Measurements from ENCODE around the gene GREB1.

GRCh38 chr2:11528228-11528627, 5.6 kb upstream of the GREB1 start:
- TF ChIP-seq CTCF (conservative IDR thresholded peaks at IDR 0.05; ENCODE audit: low read depth in 2 of 2), result no peak
- TF ChIP-seq EZH2phosphoT487 (IDR thresholded peaks at IDR 0.05; ENCODE audit: unreplicated experiment), result no peak
- no peak for TF ChIP-seq POLR2AphosphoS5 (IDR thresholded peaks at IDR 0.05; ENCODE audit: low read depth)
- TF ChIP-seq ZNF331 (CRISPR knock-in tag; IDR thresholded peaks at IDR 0.05; ENCODE audit: low read depth), result no peak
- no peak for TF ChIP-seq REST (IDR thresholded peaks at IDR 0.05; ENCODE audit: unreplicated experiment)
- no peak for TF ChIP-seq CREB1 (CRISPR knock-in tag; IDR thresholded peaks at IDR 0.05; ENCODE audit: low read depth)
- TF ChIP-seq EZH2 (IDR thresholded peaks at IDR 0.05; ENCODE audit: low read depth, unreplicated experiment), result no peak
- TF ChIP-seq ETS1 (IDR thresholded peaks at IDR 0.05), result no peak
- no peak for TF ChIP-seq ZNF462 (CRISPR knock-in tag; IDR thresholded peaks at IDR 0.05)
- no peak for TF ChIP-seq STAT1 (IDR thresholded peaks at IDR 0.05; ENCODE audit: unreplicated experiment)
- TF ChIP-seq ZNF114 (CRISPR knock-in tag; IDR thresholded peaks at IDR 0.05), result no peak
- TF ChIP-seq JUNB (IDR thresholded peaks at IDR 0.05; ENCODE audit: unreplicated experiment), result no peak
